RWPE1 (cell line): ENCODE results near the gene WDFY4.

Source experiments
- CTCF ChIA-PET: fragments of 350-600 bp; sonication (Branson Sonifier 250); formaldehyde crosslinking; extraction: SDS; loops from one replicate; lab custom pipeline; 2021; lab: Yijun Ruan, JAX
- POLR2A ChIA-PET: fragments of 400-600 bp; formaldehyde crosslinking; extraction: SDS; loops from one replicate; lab custom pipeline; 2020; ENCODE audit warnings: antibody characterized with exemption; ENCODE audit not compliant: low non-redundant PET; lab: Yijun Ruan, JAX
- DNase-seq: peaks from one replicate; pipeline ENCODE4 v3.0.0; 2012; ENCODE audit warnings: low spot score
- H3K27ac ChIP-seq: fragments of 450-650 bp; 2 replicates; pipeline ENCODE4 v1.5.1; 2017
- CTCF ChIP-seq: fragments of 450-650 bp; conservative IDR thresholded peaks from 2 replicates; pipeline ENCODE4 v1.5.1; 2017; ENCODE audit warnings: low read depth, mild to moderate bottlenecking

WDFY4 gene

GRCh38 chr10:48714088-48714487, 29.4 kb downstream of the WDFY4 start:
- no peak for TF ChIP-seq CTCF
- no peak for DNase-seq
- CTCF ChIA-PET: no interaction called here
- POLR2A ChIA-PET: no interaction called here
- no peak overlapping the region for H3K27ac ChIP-seq

DNA sequence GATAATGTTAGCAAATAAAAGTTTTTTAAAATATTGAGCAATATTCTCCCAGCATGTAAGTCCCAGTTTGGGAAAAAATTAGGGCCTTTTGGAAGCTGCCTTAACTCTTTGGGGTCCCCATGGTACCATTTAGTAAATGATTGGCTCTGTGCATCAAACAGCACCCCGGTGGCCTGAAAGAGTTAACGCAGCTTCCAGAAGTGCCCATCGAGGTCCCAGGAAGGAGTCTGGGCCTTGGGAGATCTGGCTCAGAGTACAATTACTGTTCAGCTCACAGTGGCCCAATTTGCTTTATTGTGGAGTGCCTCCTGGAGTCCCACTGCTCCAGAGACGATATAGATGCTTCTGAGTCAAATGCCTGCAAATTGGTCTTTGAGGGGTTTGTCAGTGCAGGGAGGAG, 31.7 kb downstream of the WDFY4 start:
- CTCF ChIA-PET: no interaction called here
- DNase-seq: no peak
- POLR2A ChIA-PET: no interaction called here
- no peak for TF ChIP-seq CTCF
- H3K27ac ChIP-seq: no peak overlapping the region

DNA sequence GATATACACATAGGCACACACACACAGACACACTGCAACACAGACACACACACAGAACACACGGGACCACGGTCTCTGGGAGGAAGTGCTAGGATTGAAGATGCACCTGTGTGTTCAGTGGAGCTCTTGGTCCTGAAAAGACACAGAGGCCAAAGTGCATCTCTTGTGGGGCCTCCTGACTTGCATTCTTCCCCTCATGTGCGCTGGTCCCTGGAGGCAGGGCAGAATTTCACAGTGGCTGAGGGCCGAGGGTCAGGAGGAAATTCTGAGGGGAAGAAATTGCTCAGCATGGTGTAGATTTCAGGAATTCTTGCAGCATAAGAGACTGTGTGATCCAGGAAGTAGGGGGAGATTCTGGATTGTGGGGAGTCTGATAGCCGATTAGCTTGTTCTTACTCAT, 35.9 kb downstream of the WDFY4 start:
- ChIA-PET CTCF (no interaction called here), POLR2A (no interaction called here)
- DNase-seq: no peak
- no peak overlapping the region for H3K27ac ChIP-seq
- no peak for TF ChIP-seq CTCF

GRCh38 chr10:48722153-48723145, 37.8 kb downstream of the WDFY4 start:
- no peak for TF ChIP-seq CTCF
- POLR2A ChIA-PET: no interaction called here
- H3K27ac ChIP-seq: no peak overlapping the region
- CTCF ChIA-PET: no interaction called here
- no peak for DNase-seq

DNA sequence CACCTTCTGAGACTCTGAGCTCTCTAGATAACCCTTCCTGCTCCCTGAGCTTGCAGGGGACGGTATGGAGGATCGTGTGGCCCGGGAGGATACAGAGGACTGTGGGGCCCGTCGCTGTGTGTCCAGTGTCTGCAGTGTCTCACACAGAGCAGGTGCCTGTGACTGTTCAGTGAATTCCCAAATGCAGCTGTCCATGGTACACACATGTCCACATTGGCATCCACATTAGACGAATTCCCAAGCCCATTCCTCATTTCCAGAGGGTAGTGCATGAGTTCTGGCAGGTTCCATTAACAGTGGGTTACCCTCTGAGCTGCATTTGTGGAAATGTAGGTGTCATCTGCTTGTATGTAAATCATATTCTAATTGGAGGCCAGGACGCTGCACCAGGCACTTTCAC, 39.5 kb downstream of the WDFY4 start:
- no peak for TF ChIP-seq CTCF
- no peak for DNase-seq
- no peak overlapping the region for H3K27ac ChIP-seq
- ChIA-PET POLR2A (no interaction called here), CTCF (no interaction called here)

DNA sequence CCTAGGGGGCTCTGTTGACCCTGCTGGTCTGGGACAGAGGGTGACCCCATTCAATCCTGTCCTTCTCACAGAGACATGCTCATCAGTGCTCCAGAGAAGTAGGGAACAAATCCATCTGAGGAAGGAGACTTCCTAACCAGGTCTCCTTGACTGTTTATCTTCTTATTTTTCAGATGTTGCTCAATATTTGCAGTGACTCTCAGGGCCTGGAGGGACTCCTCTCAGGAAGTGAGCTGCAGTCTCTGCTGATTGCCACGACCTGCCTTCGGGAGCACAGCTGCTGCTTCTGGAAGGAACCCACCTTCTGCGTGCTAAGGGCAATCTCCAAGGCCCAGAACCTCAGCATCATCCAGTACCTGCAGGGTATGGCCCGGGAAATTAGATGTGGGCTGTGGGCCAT, 41.0 kb downstream of the WDFY4 start:
- ChIA-PET CTCF (no interaction called here), POLR2A (no interaction called here)
- DNase-seq: no peak
- no peak overlapping the region for H3K27ac ChIP-seq
- TF ChIP-seq CTCF: no peak
